Panc1 (cell line): ENCODE measurements around the gene STX18.

Source experiments
- CTCF ChIP-seq: fragments of 450-650 bp; IDR thresholded peaks from 2 replicates; pipeline ENCODE4 v1.5.1; 2017; ENCODE audit warnings: mild to moderate bottlenecking
- POLR2AphosphoS5 ChIP-seq: IDR thresholded peaks from 2 replicates; pipeline ENCODE4 v1.6.1; 2012; ENCODE audit warnings: mild to moderate bottlenecking, low read depth, low read length, moderate library complexity
- REST ChIP-seq, 2 experiments: IDR thresholded peaks; 2 replicates each; pipeline ENCODE4 v1.6.1; 2011 to 2012; ENCODE audit warnings: low read depth in 2 of 2, control low read depth in 1 of 2, low read length in 1 of 2, mild to moderate bottlenecking in 1 of 2, moderate library complexity in 1 of 2; ENCODE audit not compliant: insufficient read depth in 1 of 2
- SIN3A ChIP-seq: IDR thresholded peaks from 2 replicates; pipeline ENCODE4 v1.6.1; 2012; ENCODE audit warnings: low read depth, mild to moderate bottlenecking, low read length, moderate library complexity, borderline replicate concordance; ENCODE audit not compliant: insufficient read depth
- TCF7L2 ChIP-seq: IDR thresholded peaks from 2 replicates; pipeline ENCODE4 v1.6.1; 2011; ENCODE audit warnings: mild to moderate bottlenecking, low read depth, low read length, inconsistent platforms

- TF ChIP-seq CTCF (no peak), POLR2AphosphoS5 (no peak), TCF7L2 (no peak), REST (IDR thresholded peaks at IDR 0.05; ENCODE audit: insufficient read depth in 1 of 2, low read depth in 2 of 2, low read length in 1 of 2) (no peak), SIN3A (no peak)
Measured at GRCh38 chr4:4385729-4386295, 156.0 kb downstream of the STX18 start.
